WTC11 (cell line): ENCODE measurements around the gene RNF19B. TPM values are rescaled to one million over a fixed set of nuclear protein-coding genes. Genes with fewer than 3 reads are reported as not detected.
A peak's percentile ranks its signal among the peaks of the same experiment; 100 is the strongest.

ENCODE experiments used
- ATAC-seq: fragments of 200-7000 bp; cut with Tn5 transposase; 2 replicates; pipeline ENCODE4 v1.10.0; 2021; ENCODE audit warnings: mild to moderate bottlenecking, moderate library complexity
- CTCF ChIA-PET: fragments of 300-600 bp; sonication (Branson Sonifier 250); formaldehyde crosslinking; loops from one replicate; lab custom pipeline; 2021; ENCODE audit warnings: antibody characterized with exemption; lab: Charles Lee
- POLR2A ChIA-PET: fragments of 350-600 bp; sonication (Branson Sonifier 250); formaldehyde crosslinking; loops from one replicate; lab custom pipeline; 2021; ENCODE audit warnings: antibody characterized with exemption; lab: Charles Lee
- DNase-seq: peaks from one replicate; pipeline ENCODE4 v3.0.0; 2021; ENCODE audit warnings: low spot score
- H3K27ac Mint-ChIP-seq: 2 replicates; pipeline ENCODE4 v1.8.0; 2021; ENCODE audit warnings: mixed read lengths
- H3K27me3 Mint-ChIP-seq: 2 replicates; pipeline ENCODE4 v1.8.0; 2021; ENCODE audit warnings: low read depth, mild to moderate bottlenecking, moderate library complexity, mixed read lengths
- H3K36me3 Mint-ChIP-seq: 2 replicates; pipeline ENCODE4 v1.8.0; 2021; ENCODE audit warnings: mixed read lengths
- H3K4me1 Mint-ChIP-seq: 2 replicates; pipeline ENCODE4 v1.8.0; 2022; ENCODE audit warnings: mixed read lengths
- H3K4me3 Mint-ChIP-seq: 2 replicates; pipeline ENCODE4 v1.8.0; 2021; ENCODE audit warnings: mild to moderate bottlenecking, moderate library complexity, mixed read lengths
- H3K9me3 Mint-ChIP-seq: 2 replicates; pipeline ENCODE4 v1.8.0; 2021; ENCODE audit warnings: mixed read lengths
- ELF4 ChIP-seq: sonication (generic); formaldehyde crosslinking; IDR thresholded peaks from 2 replicates; pipeline ENCODE4 v1.8.1; 2022; ENCODE audit warnings: low read depth, mild to moderate bottlenecking, moderate library complexity, missing genetic modification reagents
- MXD4 ChIP-seq: fragments of 250-450 bp; sonication (Bioruptor Pico); IDR thresholded peaks from 2 replicates; pipeline ENCODE4 v1.8.0; 2021; ENCODE audit warnings: mild to moderate bottlenecking, moderate library complexity, borderline replicate concordance
- NFATC4 ChIP-seq: fragments of 250-450 bp; sonication (Bioruptor Pico); IDR thresholded peaks from 2 replicates; pipeline ENCODE4 v1.9.0; 2021; ENCODE audit warnings: mild to moderate bottlenecking
- ZNF121 ChIP-seq: sonication (generic); formaldehyde crosslinking; IDR thresholded peaks from 2 replicates; pipeline ENCODE4 v1.8.0; 2023; ENCODE audit warnings: missing genetic modification reagents
- ZNF138 ChIP-seq: sonication (generic); formaldehyde crosslinking; conservative IDR thresholded peaks from 2 replicates; pipeline ENCODE4 v1.8.1; 2022; ENCODE audit warnings: mild to moderate bottlenecking, moderate library complexity, missing genetic modification reagents
- total RNA-seq: library from RNA; stranded (reverse); gene quantifications from 3 replicates; pipeline ENCODE4 v1.2.3, GENCODE V29; 2021
- TF ChIP-seq, protein P1 (sequence below): sonication (generic); formaldehyde crosslinking; IDR thresholded peaks from 2 replicates; pipeline ENCODE4 v1.8.1; 2023; ENCODE audit warnings: mild to moderate bottlenecking, missing genetic modification reagents
- TF ChIP-seq, protein P2 (sequence below): sonication (generic); formaldehyde crosslinking; IDR thresholded peaks from 2 replicates; pipeline ENCODE4 v1.8.0; 2023; ENCODE audit warnings: missing genetic modification reagents
- TF ChIP-seq, protein P3 (sequence below): sonication (generic); formaldehyde crosslinking; IDR thresholded peaks from 2 replicates; pipeline ENCODE4 v1.8.1; 2022; ENCODE audit warnings: mild to moderate bottlenecking, moderate library complexity, missing genetic modification reagents
- TF ChIP-seq, protein P4 (sequence below): fragments of 250-450 bp; sonication (Bioruptor Pico); IDR thresholded peaks from 2 replicates; pipeline ENCODE4 v1.9.0; 2021; ENCODE audit warnings: mild to moderate bottlenecking
- TF ChIP-seq, protein P5 (sequence below): sonication (generic); formaldehyde crosslinking; IDR thresholded peaks from 2 replicates; pipeline ENCODE4 v1.8.0; 2022; ENCODE audit warnings: mild to moderate bottlenecking, missing genetic modification reagents
- TF ChIP-seq, protein P6 (sequence below): sonication (generic); formaldehyde crosslinking; IDR thresholded peaks from 2 replicates; pipeline ENCODE4 v1.8.1; 2023; ENCODE audit warnings: mild to moderate bottlenecking, missing genetic modification reagents, moderate library complexity
- TF ChIP-seq, protein P7 (sequence below): fragments of 250-450 bp; sonication (Bioruptor Pico); conservative IDR thresholded peaks from 2 replicates; pipeline ENCODE4 v1.9.0; 2021; ENCODE audit warnings: mild to moderate bottlenecking

The RNF19B gene
- total RNA-seq, 1 experiment from 2014 or later: 21.9 TPM

DNA sequence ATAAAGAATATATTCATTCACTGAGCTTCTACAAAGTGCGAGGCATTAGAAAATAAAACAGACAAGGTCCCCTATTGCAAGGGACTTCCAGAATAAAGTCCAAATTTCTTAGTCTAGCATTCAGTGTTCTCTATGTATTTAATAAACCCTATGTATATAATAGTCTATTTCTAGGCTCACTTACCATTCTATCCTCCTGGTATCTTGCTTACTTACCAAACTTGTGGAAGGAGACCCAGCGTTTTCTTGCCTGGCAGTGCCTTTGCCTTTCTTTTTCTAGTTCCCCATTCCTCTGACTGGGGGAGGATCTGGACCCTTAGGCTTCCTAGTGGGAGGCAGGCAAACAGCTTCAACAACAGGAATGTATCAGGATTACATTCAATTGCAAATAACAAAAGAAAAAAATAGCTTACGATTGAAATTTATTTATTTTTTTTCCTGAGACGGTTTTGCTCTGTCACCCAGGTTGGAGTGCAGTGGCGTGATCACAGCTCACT is 690 bp upstream of the RNF19B start:
- no peak for ATAC-seq
- Mint-ChIP-seq H3K36me3 (no peaks in the 10 kb centered on the region), H3K27ac (no peak overlapping the region), H3K9me3 (no peaks in the 10 kb centered on the region), H3K4me3 (peak overlapping the region; percentile 65), H3K27me3 (peaks cover 47% of the 10 kb centered on the region), H3K4me1 (peaks cover 28% of the 10 kb centered on the region)
- DNase-seq: no peak
- no peak for TF ChIP-seq ZNF138 (CRISPR knock-in tag)
- no peak for TF ChIP-seq NFATC4
- TF ChIP-seq, protein P1, sequence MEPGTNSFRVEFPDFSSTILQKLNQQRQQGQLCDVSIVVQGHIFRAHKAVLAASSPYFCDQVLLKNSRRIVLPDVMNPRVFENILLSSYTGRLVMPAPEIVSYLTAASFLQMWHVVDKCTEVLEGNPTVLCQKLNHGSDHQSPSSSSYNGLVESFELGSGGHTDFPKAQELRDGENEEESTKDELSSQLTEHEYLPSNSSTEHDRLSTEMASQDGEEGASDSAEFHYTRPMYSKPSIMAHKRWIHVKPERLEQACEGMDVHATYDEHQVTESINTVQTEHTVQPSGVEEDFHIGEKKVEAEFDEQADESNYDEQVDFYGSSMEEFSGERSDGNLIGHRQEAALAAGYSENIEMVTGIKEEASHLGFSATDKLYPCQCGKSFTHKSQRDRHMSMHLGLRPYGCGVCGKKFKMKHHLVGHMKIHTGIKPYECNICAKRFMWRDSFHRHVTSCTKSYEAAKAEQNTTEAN: no peak
- no peak for TF ChIP-seq ELF4
- TF ChIP-seq MXD4 (CRISPR knock-in tag): no peak
- TF ChIP-seq, protein P2, sequence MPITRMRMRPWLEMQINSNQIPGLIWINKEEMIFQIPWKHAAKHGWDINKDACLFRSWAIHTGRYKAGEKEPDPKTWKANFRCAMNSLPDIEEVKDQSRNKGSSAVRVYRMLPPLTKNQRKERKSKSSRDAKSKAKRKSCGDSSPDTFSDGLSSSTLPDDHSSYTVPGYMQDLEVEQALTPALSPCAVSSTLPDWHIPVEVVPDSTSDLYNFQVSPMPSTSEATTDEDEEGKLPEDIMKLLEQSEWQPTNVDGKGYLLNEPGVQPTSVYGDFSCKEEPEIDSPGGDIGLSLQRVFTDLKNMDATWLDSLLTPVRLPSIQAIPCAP: no peak
- TF ChIP-seq, protein P3, sequence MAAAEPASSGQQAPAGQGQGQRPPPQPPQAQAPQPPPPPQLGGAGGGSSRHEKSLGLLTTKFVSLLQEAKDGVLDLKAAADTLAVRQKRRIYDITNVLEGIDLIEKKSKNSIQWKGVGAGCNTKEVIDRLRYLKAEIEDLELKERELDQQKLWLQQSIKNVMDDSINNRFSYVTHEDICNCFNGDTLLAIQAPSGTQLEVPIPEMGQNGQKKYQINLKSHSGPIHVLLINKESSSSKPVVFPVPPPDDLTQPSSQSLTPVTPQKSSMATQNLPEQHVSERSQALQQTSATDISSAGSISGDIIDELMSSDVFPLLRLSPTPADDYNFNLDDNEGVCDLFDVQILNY (CRISPR knock-in tag): no peak
- TF ChIP-seq, protein P4, sequence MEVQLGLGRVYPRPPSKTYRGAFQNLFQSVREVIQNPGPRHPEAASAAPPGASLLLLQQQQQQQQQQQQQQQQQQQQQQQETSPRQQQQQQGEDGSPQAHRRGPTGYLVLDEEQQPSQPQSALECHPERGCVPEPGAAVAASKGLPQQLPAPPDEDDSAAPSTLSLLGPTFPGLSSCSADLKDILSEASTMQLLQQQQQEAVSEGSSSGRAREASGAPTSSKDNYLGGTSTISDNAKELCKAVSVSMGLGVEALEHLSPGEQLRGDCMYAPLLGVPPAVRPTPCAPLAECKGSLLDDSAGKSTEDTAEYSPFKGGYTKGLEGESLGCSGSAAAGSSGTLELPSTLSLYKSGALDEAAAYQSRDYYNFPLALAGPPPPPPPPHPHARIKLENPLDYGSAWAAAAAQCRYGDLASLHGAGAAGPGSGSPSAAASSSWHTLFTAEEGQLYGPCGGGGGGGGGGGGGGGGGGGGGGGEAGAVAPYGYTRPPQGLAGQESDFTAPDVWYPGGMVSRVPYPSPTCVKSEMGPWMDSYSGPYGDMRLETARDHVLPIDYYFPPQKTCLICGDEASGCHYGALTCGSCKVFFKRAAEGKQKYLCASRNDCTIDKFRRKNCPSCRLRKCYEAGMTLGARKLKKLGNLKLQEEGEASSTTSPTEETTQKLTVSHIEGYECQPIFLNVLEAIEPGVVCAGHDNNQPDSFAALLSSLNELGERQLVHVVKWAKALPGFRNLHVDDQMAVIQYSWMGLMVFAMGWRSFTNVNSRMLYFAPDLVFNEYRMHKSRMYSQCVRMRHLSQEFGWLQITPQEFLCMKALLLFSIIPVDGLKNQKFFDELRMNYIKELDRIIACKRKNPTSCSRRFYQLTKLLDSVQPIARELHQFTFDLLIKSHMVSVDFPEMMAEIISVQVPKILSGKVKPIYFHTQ (CRISPR knock-in tag): no peak
- no peak for TF ChIP-seq ZNF121 (CRISPR knock-in tag)
- TF ChIP-seq, protein P5, sequence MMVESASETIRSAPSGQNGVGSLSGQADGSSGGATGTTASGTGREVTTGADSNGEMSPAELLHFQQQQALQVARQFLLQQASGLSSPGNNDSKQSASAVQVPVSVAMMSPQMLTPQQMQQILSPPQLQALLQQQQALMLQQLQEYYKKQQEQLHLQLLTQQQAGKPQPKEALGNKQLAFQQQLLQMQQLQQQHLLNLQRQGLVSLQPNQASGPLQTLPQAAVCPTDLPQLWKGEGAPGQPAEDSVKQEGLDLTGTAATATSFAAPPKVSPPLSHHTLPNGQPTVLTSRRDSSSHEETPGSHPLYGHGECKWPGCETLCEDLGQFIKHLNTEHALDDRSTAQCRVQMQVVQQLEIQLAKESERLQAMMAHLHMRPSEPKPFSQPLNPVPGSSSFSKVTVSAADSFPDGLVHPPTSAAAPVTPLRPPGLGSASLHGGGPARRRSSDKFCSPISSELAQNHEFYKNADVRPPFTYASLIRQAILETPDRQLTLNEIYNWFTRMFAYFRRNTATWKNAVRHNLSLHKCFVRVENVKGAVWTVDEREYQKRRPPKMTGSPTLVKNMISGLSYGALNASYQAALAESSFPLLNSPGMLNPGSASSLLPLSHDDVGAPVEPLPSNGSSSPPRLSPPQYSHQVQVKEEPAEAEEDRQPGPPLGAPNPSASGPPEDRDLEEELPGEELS (CRISPR knock-in tag): no peak
- TF ChIP-seq, protein P6, sequence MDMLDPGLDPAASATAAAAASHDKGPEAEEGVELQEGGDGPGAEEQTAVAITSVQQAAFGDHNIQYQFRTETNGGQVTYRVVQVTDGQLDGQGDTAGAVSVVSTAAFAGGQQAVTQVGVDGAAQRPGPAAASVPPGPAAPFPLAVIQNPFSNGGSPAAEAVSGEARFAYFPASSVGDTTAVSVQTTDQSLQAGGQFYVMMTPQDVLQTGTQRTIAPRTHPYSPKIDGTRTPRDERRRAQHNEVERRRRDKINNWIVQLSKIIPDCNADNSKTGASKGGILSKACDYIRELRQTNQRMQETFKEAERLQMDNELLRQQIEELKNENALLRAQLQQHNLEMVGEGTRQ (CRISPR knock-in tag): no peak
- TF ChIP-seq, protein P7, sequence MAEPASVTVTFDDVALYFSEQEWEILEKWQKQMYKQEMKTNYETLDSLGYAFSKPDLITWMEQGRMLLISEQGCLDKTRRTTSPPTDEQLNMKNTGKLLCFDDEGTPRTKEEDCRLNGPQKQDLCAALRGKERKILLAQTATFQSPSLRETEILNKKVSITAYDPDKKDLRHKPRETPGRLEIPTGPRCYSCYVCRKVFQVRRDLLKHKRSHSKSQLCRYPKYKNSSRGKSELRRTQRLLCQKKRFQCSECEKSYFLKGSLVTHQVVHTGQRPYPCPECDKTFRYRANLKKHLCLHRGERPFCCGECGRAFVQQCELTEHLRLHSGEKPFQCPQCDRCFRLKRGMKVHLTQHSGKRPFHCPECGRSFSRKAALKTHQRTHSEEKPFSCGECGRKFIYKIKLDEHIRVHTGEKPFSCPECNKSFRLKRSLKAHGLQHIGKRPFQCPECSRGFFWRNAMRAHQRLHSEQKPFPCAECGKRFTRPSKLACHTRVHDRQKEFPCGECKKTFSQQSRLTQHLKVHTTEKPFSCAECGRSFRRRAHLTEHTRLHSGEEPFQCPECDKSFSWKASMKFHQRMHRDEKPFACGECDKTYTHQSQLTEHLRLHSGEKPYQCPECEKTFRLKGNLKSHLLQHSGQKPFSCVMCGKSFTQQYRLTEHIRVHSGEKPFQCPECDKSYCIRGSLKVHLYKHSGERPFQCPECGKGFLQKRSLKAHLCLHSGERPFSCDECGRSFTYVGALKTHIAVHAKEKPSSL (CRISPR knock-in tag): no peak
- CTCF ChIA-PET: interaction anchor here (0.7 to 2.6 kb wide), 8 partner anchors 15 to 90 kb away, joined by 3 to 13 read pairs (median 7); no protein-coding TSS in a partner anchor
- POLR2A ChIA-PET: interaction anchor here (0.5 to 2.1 kb wide), 7 partner anchors 7 to 571 kb away, joined by 3 to 8 read pairs (median 4); partner anchors contain the start of gene BSDC1
